H1 (cell line): Measurements from ENCODE around the gene PRRT4. TPM values are rescaled to one million over a fixed set of nuclear protein-coding genes. Genes with fewer than 3 reads are reported as not detected.

Experiments used
- CTCF ChIA-PET: fragments of 300-600 bp; sonication (Branson Sonifier 250); formaldehyde crosslinking; loops from one replicate; lab custom pipeline; 2021; ENCODE audit not compliant: partially characterized antibody; lab: Charles Lee
- POLR2A ChIA-PET: fragments of 300-600 bp; sonication (Branson Sonifier 250); formaldehyde crosslinking; loops from one replicate; lab custom pipeline; 2021; ENCODE audit warnings: inconsistent platforms; ENCODE audit not compliant: partially characterized antibody; lab: Charles Lee
- DNase-seq, 2 experiments: peaks; one replicate each; pipeline versions ENCODE4 v3.0.0 to v3.0.0-alpha.2; 2010 to 2022; ENCODE audit warnings: low spot score in 2 of 2, low read depth in 1 of 2, mixed read lengths in 1 of 2
- FAIRE-seq: peaks from 2 replicates; lab custom pipeline; 2011; peaks lifted over from hg19 to GRCh38; lab: Jason Lieb, UNC
- H2AFZ ChIP-seq: 2 replicates; pipeline ENCODE4 v1.8.1; 2012; ENCODE audit warnings: low read length, inconsistent platforms
- H2AK5ac ChIP-seq: 2 replicates; pipeline ENCODE4 v1.6.1; 2013; ENCODE audit warnings: low read depth, low read length
- H2BK120ac ChIP-seq: replicated peaks from 2 replicates; pipeline ENCODE3; 2013; ENCODE audit warnings: low read depth, low read length, inconsistent platforms
- H2BK12ac ChIP-seq: 2 replicates; pipeline ENCODE4 v1.6.1; 2013; ENCODE audit warnings: low read depth, low read length
- H2BK15ac ChIP-seq: 2 replicates; pipeline ENCODE4 v1.6.1; 2013; ENCODE audit warnings: low read length
- H2BK20ac ChIP-seq: 2 replicates; pipeline ENCODE4 v1.6.1; 2013; ENCODE audit warnings: low read length
- H2BK5ac ChIP-seq: 2 replicates; pipeline ENCODE4 v1.6.1; 2013; ENCODE audit warnings: low read depth, low read length
- H3K14ac ChIP-seq: 2 replicates; pipeline ENCODE4 v1.6.1; 2013; ENCODE audit warnings: inconsistent platforms; ENCODE audit not compliant: insufficient read length
- H3K18ac ChIP-seq: 2 replicates; pipeline ENCODE4 v1.6.1; 2013; ENCODE audit warnings: low read length; ENCODE audit errors: extremely low read depth
- H3K23ac ChIP-seq: 2 replicates; pipeline ENCODE4 v1.6.1; 2013; ENCODE audit warnings: inconsistent platforms; ENCODE audit not compliant: insufficient read length
- H3K23me2 ChIP-seq: 2 replicates; pipeline ENCODE4 v1.6.1; 2013; ENCODE audit warnings: low read depth, low read length
- H3K27ac ChIP-seq: 2 replicates; pipeline ENCODE4 v1.6.1; 2011; ENCODE audit warnings: low read depth, low read length, inconsistent platforms
- H3K27me3 ChIP-seq, 4 experiments: replicated peaks in 1 of 4; 1 replicate in 1 of 4; 2 replicates in 3 of 4; pipeline versions ENCODE4 v1.6.1 to v1.8.1; 2011 to 2013; ENCODE audit warnings: low read length in 3 of 4, mild to moderate bottlenecking in 3 of 4, inconsistent platforms in 2 of 4, mixed read lengths in 2 of 4, moderate library complexity in 1 of 4; ENCODE audit not compliant: control insufficient read depth in 3 of 4, insufficient read depth in 3 of 4; ENCODE audit errors: extremely low read depth in 1 of 4
- H3K36me3 ChIP-seq, 4 experiments: 2 replicates each; pipeline versions ENCODE4 v1.6.1 to v1.8.1; 2011 to 2013; ENCODE audit warnings: mild to moderate bottlenecking in 4 of 4, low read length in 3 of 4, moderate library complexity in 2 of 4, control low read depth in 1 of 4, inconsistent platforms in 1 of 4; ENCODE audit not compliant: insufficient read depth in 4 of 4, control insufficient read depth in 2 of 4
- H3K4ac ChIP-seq: replicated peaks from 2 replicates; pipeline ENCODE3; 2013; ENCODE audit warnings: low read length, low read depth, mixed read lengths, inconsistent platforms; ENCODE audit not compliant: insufficient read length
- H3K4me1 ChIP-seq, 4 experiments: replicated peaks in 1 of 4; 1 replicate in 1 of 4; 2 replicates in 3 of 4; pipeline versions ENCODE4 v1.6.1 to v1.8.1; 2011 to 2013; ENCODE audit warnings: low read length in 3 of 4, inconsistent platforms in 2 of 4, mixed read lengths in 1 of 4; ENCODE audit not compliant: insufficient read depth in 4 of 4, control insufficient read depth in 3 of 4
- H3K4me2 ChIP-seq, 2 experiments: 2 replicates each; pipeline versions ENCODE4 v1.6.1 to v1.8.1; 2011 to 2013; ENCODE audit warnings: low read depth in 2 of 2, low read length in 2 of 2, control low read depth in 1 of 2, inconsistent platforms in 1 of 2, mild to moderate bottlenecking in 1 of 2; ENCODE audit not compliant: insufficient read depth in 1 of 2
- H3K4me3 ChIP-seq, 4 experiments: fragments of 200-600, 300-600 bp in 1 of 4; sonication (generic), shearing (Covaris generic), sonication (Bioruptor Twin) in 1 of 4; 2 replicates each; pipeline versions ENCODE4 v1.5.1 to v1.8.1; 2011 to 2016; ENCODE audit warnings: low read length in 4 of 4, low read depth in 3 of 4, control low read depth in 2 of 4, inconsistent platforms in 2 of 4, mild to moderate bottlenecking in 2 of 4, mixed read lengths in 1 of 4, moderate library complexity in 1 of 4; ENCODE audit not compliant: insufficient read depth in 2 of 4; ENCODE audit errors: extremely low read depth in 1 of 4
- H3K56ac ChIP-seq: replicated peaks from 2 replicates; pipeline ENCODE3; 2013; ENCODE audit warnings: low read depth, mild to moderate bottlenecking, mixed read lengths, low read length, inconsistent platforms; ENCODE audit not compliant: insufficient read length
- H3K79me1 ChIP-seq: 2 replicates; pipeline ENCODE4 v1.6.1; 2013; ENCODE audit warnings: low read depth, low read length, control low read depth
- H3K79me2 ChIP-seq, 2 experiments: 2 replicates each; pipeline versions ENCODE4 v1.6.1 to v1.8.1; 2012 to 2013; ENCODE audit warnings: low read length in 2 of 2, mild to moderate bottlenecking in 2 of 2, inconsistent platforms in 1 of 2; ENCODE audit not compliant: insufficient read depth in 2 of 2, control insufficient read depth in 1 of 2
- H3K9ac ChIP-seq, 4 experiments: replicated peaks in 1 of 4; 1 replicate in 1 of 4; 2 replicates in 3 of 4; pipeline versions ENCODE4 v1.6.1 to v1.8.1; 2011 to 2013; ENCODE audit warnings: low read depth in 3 of 4, low read length in 3 of 4, control low read depth in 2 of 4, mild to moderate bottlenecking in 2 of 4, moderate library complexity in 2 of 4, inconsistent platforms in 1 of 4; ENCODE audit errors: extremely low read depth in 1 of 4
- H3K9me3 ChIP-seq, 2 experiments: 2 replicates each; pipeline versions ENCODE4 v1.6.1 to v1.8.1; 2012 to 2013; ENCODE audit warnings: mild to moderate bottlenecking in 2 of 2, moderate library complexity in 2 of 2, control low read depth in 1 of 2, inconsistent platforms in 1 of 2, low read depth in 1 of 2, low read length in 1 of 2, mixed read lengths in 1 of 2; ENCODE audit not compliant: insufficient read depth in 2 of 2
- H4K20me1 ChIP-seq, 2 experiments: replicated peaks in 1 of 2; 2 replicates each; pipeline versions ENCODE3 to v1.8.1; 2011 to 2013; ENCODE audit warnings: inconsistent platforms in 2 of 2, low read length in 2 of 2, mild to moderate bottlenecking in 1 of 2; ENCODE audit not compliant: insufficient read depth in 2 of 2, control insufficient read depth in 1 of 2
- H4K5ac ChIP-seq: 2 replicates; pipeline ENCODE4 v1.6.1; 2013; ENCODE audit warnings: low read length, low read depth, mixed read lengths, inconsistent platforms; ENCODE audit not compliant: insufficient read length
- H4K8ac ChIP-seq: 2 replicates; pipeline ENCODE4 v1.8.0; 2013; ENCODE audit warnings: mild to moderate bottlenecking, moderate library complexity, low read length, inconsistent platforms; ENCODE audit not compliant: insufficient read depth; ENCODE audit errors: extremely low read depth
- H4K91ac ChIP-seq: replicated peaks from 2 replicates; pipeline ENCODE3; 2013; ENCODE audit warnings: low read length, mixed read lengths, inconsistent platforms; ENCODE audit not compliant: insufficient read length
- BCL11A ChIP-seq, 2 experiments: IDR thresholded peaks; one replicate each; pipeline ENCODE4 v1.6.1; 2011; ENCODE audit warnings: low read depth in 2 of 2, low read length in 2 of 2, mild to moderate bottlenecking in 2 of 2
- CEBPB ChIP-seq: IDR thresholded peaks from 2 replicates; pipeline ENCODE4 v1.6.1; 2012; ENCODE audit warnings: low read depth, low read length
- CHD2 ChIP-seq: IDR thresholded peaks from 2 replicates; pipeline ENCODE4 v1.6.1; 2012; ENCODE audit warnings: low read length, improper control_type of control experiment
- CTBP2 ChIP-seq: IDR thresholded peaks from 2 replicates; pipeline ENCODE4 v1.7.0; 2011; ENCODE audit warnings: borderline replicate concordance, mild to moderate bottlenecking, moderate library complexity, mixed read lengths, low read length; ENCODE audit not compliant: insufficient read depth, insufficient read length
- EP300 ChIP-seq, 2 experiments: IDR thresholded peaks; 1 replicate in 1 of 2; 2 replicates in 1 of 2; pipeline ENCODE4 v1.6.1; 2011 to 2012; ENCODE audit warnings: low read depth in 2 of 2, low read length in 2 of 2, mild to moderate bottlenecking in 2 of 2, borderline replicate concordance in 1 of 2, inconsistent platforms in 1 of 2, moderate library complexity in 1 of 2
- EZH2 ChIP-seq: fragments of 200-600 bp; sonication (generic); IDR thresholded peaks from 2 replicates; pipeline ENCODE4 v1.7.1; 2012; ENCODE audit warnings: low read depth, mild to moderate bottlenecking, moderate library complexity, low read length, inconsistent platforms; ENCODE audit not compliant: severe bottlenecking
- FOSL1 ChIP-seq: IDR thresholded peaks from 2 replicates; pipeline ENCODE4 v1.6.1; 2011; ENCODE audit warnings: mild to moderate bottlenecking, low read depth, low read length, moderate library complexity; ENCODE audit not compliant: insufficient read depth
- RNF2 ChIP-seq: fragments of 200-900, 300-1000 bp; sonication (generic); IDR thresholded peaks from 2 replicates; pipeline ENCODE4 v1.7.1; 2016; ENCODE audit warnings: borderline replicate concordance, low read depth, mild to moderate bottlenecking, antibody characterized with exemption, low read length; ENCODE audit not compliant: poor library complexity, severe bottlenecking; ENCODE audit errors: missing control alignments
- YY1 ChIP-seq: IDR thresholded peaks from 2 replicates; pipeline ENCODE4 v1.6.1; 2011; ENCODE audit warnings: low read depth, mild to moderate bottlenecking, low read length
- WGBS, 2 experiments: shearing (Covaris generic) in 1 of 2; methylation state at CpG; one replicate each; pipeline versions ENCODE4 v1.1.6 to v1.1.7; 2013 to 2015; ENCODE audit warnings: low lambda C conversion rate in 2 of 2, mixed read lengths in 2 of 2, inconsistent platforms in 1 of 2, low coverage in 1 of 2, missing lambda C conversion rate in 1 of 2; ENCODE audit not compliant: insufficient replicate concordance in 2 of 2, insufficient coverage in 1 of 2, insufficient read length in 1 of 2; ENCODE audit errors: extremely low coverage in 1 of 2, missing lambda C conversion rate in 1 of 2; 5-methylcytosine and 5-hydroxymethylcytosine counted together
- polyA plus RNA-seq, 7 experiments: library from polyadenylated mRNA; depleted of rRNA in 3 of 7; stranded (reverse) in 5 of 7; unstranded in 2 of 7; fragments of >200 nt in 5 of 7; fragments of 200-250 nt in 2 of 7; gene quantifications; 1 replicate in 5 of 7; 2 replicates in 1 of 7; 4 replicates in 1 of 7; pipeline versions ENCODE4 v1.2.1 to v1.2.3, GENCODE V29; 2011 to 2013; ENCODE audit warnings: missing spikeins in 2 of 7, mixed read lengths in 2 of 7
- total RNA-seq: library from RNA; stranded (reverse); fragmentation: NEBNext Ultra II Directional; extraction: Animal tissue kit (Norgen Biotek cat#: 25700); gene quantifications from 2 replicates; pipeline ENCODE4 v1.2.1, GENCODE V29; 2021
- TF ChIP-seq, protein P1 (sequence below): IDR thresholded peaks from 2 replicates; pipeline ENCODE4 v1.6.1; 2012; ENCODE audit warnings: low read length, inconsistent platforms

PRRT4 gene
- total and polyA plus RNA-seq, 2 of the 8 experiments (the other 6 are each of a cell fraction or from before 2014, with no cell fraction given): 0.34 to 1.0 TPM

DNA sequence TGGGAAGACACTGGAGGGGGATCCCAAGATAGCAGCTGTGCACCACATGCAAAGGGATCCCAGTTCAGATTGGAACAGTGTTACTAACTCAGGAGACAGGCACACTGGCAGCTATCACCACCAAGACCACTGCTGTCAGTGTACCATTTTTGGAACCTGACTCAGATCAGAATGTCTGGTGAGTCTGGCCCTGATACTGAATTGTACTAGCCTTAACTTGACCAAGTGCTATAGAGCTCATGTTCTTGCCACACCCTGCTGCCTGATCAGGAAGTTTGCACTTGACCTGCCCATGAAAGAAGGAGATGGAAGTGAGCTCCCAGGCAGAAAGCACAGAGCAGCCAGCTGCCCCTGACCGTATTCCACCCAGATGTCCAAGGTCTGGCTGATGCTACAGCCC is 4.8 kb upstream of the PRRT4 start:
- 65% methylated on average over 1 of the region's 1 CpG; no CpG with 5 or more reads in 1 of the 2 experiments for WGBS, 2 experiments
- Histone ChIP-seq H3K4ac (no peak overlapping the region), H2BK20ac (no peak overlapping the region), H3K23ac (no peak overlapping the region), H3K27me3 (peaks cover 24 to 44% (median 34%) of the 10 kb centered on the region in 4 experiments), H3K9me3 (no peaks in the 10 kb centered on the region), H2AFZ (no peak overlapping the region), H3K23me2 (no peaks in the 10 kb centered on the region; the same call in 1 of the 2 replicates), H3K18ac (no peak overlapping the region), H2BK5ac (no peak overlapping the region), H4K8ac (no peak overlapping the region), H3K79me1 (no peaks in the 10 kb centered on the region), H2BK15ac (no peak overlapping the region), H3K14ac (no peak overlapping the region), H3K4me1 (no peaks in the 10 kb centered on the region; a peak in 1 of 7 replicates), H3K79me2 (no peaks in the 10 kb centered on the region), H3K56ac (no peak overlapping the region), H4K20me1 (no peaks in the 10 kb centered on the region), H3K9ac (no peak overlapping the region), H4K91ac (no peak overlapping the region), H2AK5ac (no peak overlapping the region), H3K4me2 (no peak overlapping the region), H2BK120ac (no peak overlapping the region), H4K5ac (no peak overlapping the region), H3K27ac (no peak overlapping the region), H3K4me3 (no peak overlapping the region), H2BK12ac (no peak overlapping the region), H3K36me3 (peaks cover 0 to 5% (median 0%) of the 10 kb centered on the region in 4 experiments; a peak in 1 of 8 replicates)
- POLR2A ChIA-PET: no interaction called here
- DNase-seq (no peak), FAIRE-seq (no peak)
- CTCF ChIA-PET: interaction anchor here (0.6 to 10.0 kb wide), 6 partner anchors 12 to 59 kb away, joined by 3 to 89 read pairs (median 3); no protein-coding TSS in a partner anchor
- TF ChIP-seq RNF2 (no peak), CEBPB (no peak), EZH2 (no peak), EP300 (IDR thresholded peaks at IDR 0.05; ENCODE audit: borderline replicate concordance in 1 of 2, low read depth in 2 of 2, low read length in 2 of 2) (no peak), CHD2 (no peak), BCL11A (IDR thresholded peaks at IDR 0.05; ENCODE audit: low read depth in 2 of 2, low read length in 2 of 2) (no peak), FOSL1 (no peak), YY1 (no peak), CTBP2 (no peak)
- TF ChIP-seq, protein P1, sequence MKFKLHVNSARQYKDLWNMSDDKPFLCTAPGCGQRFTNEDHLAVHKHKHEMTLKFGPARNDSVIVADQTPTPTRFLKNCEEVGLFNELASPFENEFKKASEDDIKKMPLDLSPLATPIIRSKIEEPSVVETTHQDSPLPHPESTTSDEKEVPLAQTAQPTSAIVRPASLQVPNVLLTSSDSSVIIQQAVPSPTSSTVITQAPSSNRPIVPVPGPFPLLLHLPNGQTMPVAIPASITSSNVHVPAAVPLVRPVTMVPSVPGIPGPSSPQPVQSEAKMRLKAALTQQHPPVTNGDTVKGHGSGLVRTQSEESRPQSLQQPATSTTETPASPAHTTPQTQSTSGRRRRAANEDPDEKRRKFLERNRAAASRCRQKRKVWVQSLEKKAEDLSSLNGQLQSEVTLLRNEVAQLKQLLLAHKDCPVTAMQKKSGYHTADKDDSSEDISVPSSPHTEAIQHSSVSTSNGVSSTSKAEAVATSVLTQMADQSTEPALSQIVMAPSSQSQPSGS: no peak
